ENCODE results near the gene PDIA5.

- TF ChIP-seq CTCF (conservative IDR thresholded peaks at IDR 0.05; ENCODE audit: low read depth, low read length): no peak
- no peak for TF ChIP-seq POLR2A (IDR thresholded peaks at IDR 0.05; ENCODE audit: low read depth, low read length)
- TF ChIP-seq, protein P1, sequence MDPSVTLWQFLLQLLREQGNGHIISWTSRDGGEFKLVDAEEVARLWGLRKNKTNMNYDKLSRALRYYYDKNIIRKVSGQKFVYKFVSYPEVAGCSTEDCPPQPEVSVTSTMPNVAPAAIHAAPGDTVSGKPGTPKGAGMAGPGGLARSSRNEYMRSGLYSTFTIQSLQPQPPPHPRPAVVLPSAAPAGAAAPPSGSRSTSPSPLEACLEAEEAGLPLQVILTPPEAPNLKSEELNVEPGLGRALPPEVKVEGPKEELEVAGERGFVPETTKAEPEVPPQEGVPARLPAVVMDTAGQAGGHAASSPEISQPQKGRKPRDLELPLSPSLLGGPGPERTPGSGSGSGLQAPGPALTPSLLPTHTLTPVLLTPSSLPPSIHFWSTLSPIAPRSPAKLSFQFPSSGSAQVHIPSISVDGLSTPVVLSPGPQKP (IDR thresholded peaks at IDR 0.05; ENCODE audit: borderline replicate concordance, low read depth, low read length): no peak
- TF ChIP-seq, protein P2, sequence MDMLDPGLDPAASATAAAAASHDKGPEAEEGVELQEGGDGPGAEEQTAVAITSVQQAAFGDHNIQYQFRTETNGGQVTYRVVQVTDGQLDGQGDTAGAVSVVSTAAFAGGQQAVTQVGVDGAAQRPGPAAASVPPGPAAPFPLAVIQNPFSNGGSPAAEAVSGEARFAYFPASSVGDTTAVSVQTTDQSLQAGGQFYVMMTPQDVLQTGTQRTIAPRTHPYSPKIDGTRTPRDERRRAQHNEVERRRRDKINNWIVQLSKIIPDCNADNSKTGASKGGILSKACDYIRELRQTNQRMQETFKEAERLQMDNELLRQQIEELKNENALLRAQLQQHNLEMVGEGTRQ (IDR thresholded peaks at IDR 0.05; ENCODE audit: low read depth, low read length): no peak
- no peak for TF ChIP-seq SMC3 (IDR thresholded peaks at IDR 0.05; ENCODE audit: low read depth, low read length)
- TF ChIP-seq CHD1 (IDR thresholded peaks at IDR 0.05; ENCODE audit: low read depth, low read length): no peak
- no peak for TF ChIP-seq MAFK (IDR thresholded peaks at IDR 0.05; ENCODE audit: low read depth, low read length)
- no peak for TF ChIP-seq RAD21 (IDR thresholded peaks at IDR 0.05; ENCODE audit: low read length)
- TF ChIP-seq RFX5 (IDR thresholded peaks at IDR 0.05; ENCODE audit: low read depth, low read length): no peak
- TF ChIP-seq CEBPB (IDR thresholded peaks at IDR 0.05; ENCODE audit: low read depth, low read length): no peak
- TF ChIP-seq MAZ (IDR thresholded peaks at IDR 0.05; ENCODE audit: borderline replicate concordance, low read depth, low read length): no peak
- no peak for TF ChIP-seq MXI1 (IDR thresholded peaks at IDR 0.05; ENCODE audit: borderline replicate concordance, low read depth, low read length)
- no peak for TF ChIP-seq RCOR1 (IDR thresholded peaks at IDR 0.05; ENCODE audit: insufficient replicate concordance, low read length)
Measured at GRCh38 chr3:123148772-123149171, 81.9 kb downstream of the PDIA5 start.
